CD14-positive monocyte (primary cell): ENCODE measurements around the gene DIAPH2. TPM values are rescaled to one million over a fixed set of nuclear protein-coding genes. Genes with fewer than 3 reads are reported as not detected.

ENCODE experiments used
- DNase-seq, 3 donors: peaks; one replicate each; pipeline ENCODE4 v3.0.0-alpha.2; 2011 to 2022
- H2AFZ ChIP-seq: 2 replicates; pipeline ENCODE4 v1.6.0; 2012; ENCODE audit warnings: mild to moderate bottlenecking, low read depth, low read length, inconsistent platforms; ENCODE audit not compliant: insufficient read depth, poor library complexity, severe bottlenecking
- H3K27ac ChIP-seq, 2 donors: 1 replicate in 1 of 2; 2 replicates in 1 of 2; pipeline ENCODE4 v1.5.1; 2012 to 2013; ENCODE audit warnings: low read length in 2 of 2, control low read depth in 1 of 2, inconsistent platforms in 1 of 2, low read depth in 1 of 2, mild to moderate bottlenecking in 1 of 2
- H3K27me3 ChIP-seq, 2 donors: one replicate each; pipeline versions ENCODE4 v1.6.0 to v1.6.1; 2011 to 2013; ENCODE audit warnings: low read length in 2 of 2; ENCODE audit not compliant: control insufficient read depth in 2 of 2, insufficient read depth in 2 of 2
- H3K36me3 ChIP-seq, 2 donors: replicated peaks in 1 of 2; 1 replicate in 1 of 2; 2 replicates in 1 of 2; pipeline versions ENCODE4 v1.5.1 to v1.6.1; 2012 to 2013; ENCODE audit warnings: low read length in 2 of 2, control low read depth in 1 of 2, inconsistent platforms in 1 of 2, mild to moderate bottlenecking in 1 of 2; ENCODE audit not compliant: insufficient read depth in 2 of 2, control insufficient read depth in 1 of 2
- H3K4me1 ChIP-seq, 2 donors: 1 replicate in 1 of 2; 2 replicates in 1 of 2; pipeline versions ENCODE4 v1.5.1 to v1.6.1; 2012 to 2013; ENCODE audit warnings: low read length in 2 of 2, control low read depth in 1 of 2, inconsistent platforms in 1 of 2, mild to moderate bottlenecking in 1 of 2, moderate library complexity in 1 of 2; ENCODE audit not compliant: insufficient read depth in 2 of 2, control insufficient read depth in 1 of 2
- H3K4me2 ChIP-seq: replicated peaks from 2 replicates; pipeline ENCODE3; 2012; ENCODE audit warnings: low read length, moderate library complexity, mild to moderate bottlenecking; ENCODE audit not compliant: poor library complexity, severe bottlenecking; ENCODE audit errors: extremely low read depth
- H3K4me3 ChIP-seq, 3 experiments: fragments of 200-600 bp in 1 of 3; sonication (generic) in 1 of 3; replicated peaks in 1 of 3; 1 replicate in 2 of 3; 2 replicates in 1 of 3; pipeline ENCODE4 v1.5.1; 2011 to 2013; ENCODE audit warnings: low read length in 3 of 3, mild to moderate bottlenecking in 3 of 3, control low read depth in 2 of 3, low read depth in 2 of 3, inconsistent platforms in 1 of 3, moderate library complexity in 1 of 3
- H3K79me2 ChIP-seq: 2 replicates; pipeline ENCODE4 v1.6.0; 2012; ENCODE audit warnings: mild to moderate bottlenecking, control low read depth, inconsistent platforms, low read length, moderate library complexity; ENCODE audit not compliant: insufficient read depth
- H3K9ac ChIP-seq: 2 replicates; pipeline ENCODE4 v1.6.0; 2017; ENCODE audit warnings: low read length, mild to moderate bottlenecking; ENCODE audit not compliant: insufficient read depth, poor library complexity, severe bottlenecking
- H3K9me3 ChIP-seq, 2 donors: replicated peaks in 1 of 2; 1 replicate in 1 of 2; 2 replicates in 1 of 2; pipeline versions ENCODE4 v1.5.1 to v1.6.1; 2012 to 2013; ENCODE audit warnings: low read length in 2 of 2, control low read depth in 1 of 2; ENCODE audit not compliant: control insufficient read depth in 1 of 2, insufficient read depth in 1 of 2
- H4K20me1 ChIP-seq: 2 replicates; pipeline ENCODE4 v1.6.0; 2012; ENCODE audit warnings: mild to moderate bottlenecking, low read length, control low read depth, moderate library complexity; ENCODE audit not compliant: insufficient read depth
- H3K27ac Mint-ChIP-seq, 7 donors: one replicate each; pipeline ENCODE4 v1.8.0; 2020; ENCODE audit warnings: mild to moderate bottlenecking in 7 of 7, mixed read lengths in 7 of 7, moderate library complexity in 6 of 7, inconsistent platforms in 2 of 7
- H3K27me3 Mint-ChIP-seq, 3 donors: one replicate each; pipeline ENCODE4 v1.8.0; 2021 to 2022; ENCODE audit warnings: low read depth in 3 of 3, mild to moderate bottlenecking in 3 of 3, mixed read lengths in 3 of 3, moderate library complexity in 3 of 3, inconsistent platforms in 1 of 3
- H3K36me3 Mint-ChIP-seq, 2 donors: one replicate each; pipeline ENCODE4 v1.8.0; 2020; ENCODE audit warnings: mixed read lengths in 2 of 2, inconsistent platforms in 1 of 2, mild to moderate bottlenecking in 1 of 2
- H3K4me1 Mint-ChIP-seq: one replicate; pipeline ENCODE4 v1.8.0; 2020; ENCODE audit warnings: mild to moderate bottlenecking, mixed read lengths
- H3K4me3 Mint-ChIP-seq, 2 donors: one replicate each; pipeline ENCODE4 v1.8.0; 2020; ENCODE audit warnings: mild to moderate bottlenecking in 2 of 2, mixed read lengths in 2 of 2, moderate library complexity in 1 of 2
- H3K9me3 Mint-ChIP-seq, 7 donors: one replicate each; pipeline ENCODE4 v1.8.0; 2020 to 2022; ENCODE audit warnings: mixed read lengths in 7 of 7, mild to moderate bottlenecking in 6 of 7, moderate library complexity in 6 of 7, inconsistent platforms in 2 of 7
- CTCF ChIP-seq: fragments of 200-600 bp; IDR thresholded peaks from one replicate; pipeline ENCODE4 v1.8.0; 2022; ENCODE audit warnings: antibody characterized with exemption, mild to moderate bottlenecking
- WGBS: methylation state at CpG from one replicate; pipeline ENCODE4 v1.1.5; 2013; ENCODE audit warnings: missing lambda C conversion rate; ENCODE audit not compliant: insufficient coverage; 5-methylcytosine and 5-hydroxymethylcytosine counted together
- intact Hi-C, 2 donors: fragments of 100-400 bp; cut with micrococcal nuclease; formaldehyde crosslinking; loops; one replicate each; pipeline versions ENCODE4 v1.15.0 to v1.15.1; 2023
- polyA plus RNA-seq, 3 donors: library from polyadenylated mRNA; depleted of rRNA in 1 of 3; unstranded in 2 of 3; stranded (reverse) in 1 of 3; fragments of 300-500 nt in 2 of 3; fragments of >200 nt in 1 of 3; fragmentation: Illumina TruSeq in 2 of 3; gene quantifications; 1 replicate in 2 of 3; 2 replicates in 1 of 3; pipeline ENCODE4 v1.2.3, GENCODE V29; 2012 to 2021

The DIAPH2 gene
- polyA plus RNA-seq, 3 donors, result 9.5 to 20.5 (median 11.4) TPM

GRCh38 chrX:97311066-97311778 lies 626.6 kb downstream of the DIAPH2 start:
- Histone ChIP-seq H3K36me3 (no peaks in the 10 kb centered on the region), H3K27ac (no peak overlapping the region), H3K4me1 (no peaks in the 10 kb centered on the region), H3K79me2 (no peaks in the 10 kb centered on the region), H3K4me3 (no peak overlapping the region), H3K9me3 (no peaks in the 10 kb centered on the region), H4K20me1 (no peaks in the 10 kb centered on the region), H3K9ac (no peak overlapping the region), H3K4me2 (no peak overlapping the region), H2AFZ (no peak overlapping the region), H3K27me3 (no peaks in the 10 kb centered on the region)
- no peak overlapping the region for H3K27ac Mint-ChIP-seq
- WGBS, result 100% methylated on average over 2 of the region's 4 CpGs
- intact Hi-C loops, result no loop called here
- DNase-seq, result no peak
- no peak for TF ChIP-seq CTCF
- no peaks in the 10 kb centered on the region for H3K4me1 Mint-ChIP-seq
- H3K9me3 Mint-ChIP-seq, result peaks cover 0 to 1% (median 0%) of the 10 kb centered on the region in 7 donors
- peaks cover 0 to 6% (median 0%) of the 10 kb centered on the region in 3 donors for H3K27me3 Mint-ChIP-seq
- H3K36me3 Mint-ChIP-seq, result peaks cover 0 to 4% of the 10 kb centered on the region in 2 donors
- H3K4me3 Mint-ChIP-seq, result no peak overlapping the region

GRCh38 chrX:97314345-97314744 lies 629.7 kb downstream of the DIAPH2 start:
- H3K9me3 ChIP-seq, result no peaks in the 10 kb centered on the region
- no CpG with 5 or more reads among the region's 1 CpG for WGBS
- no peaks in the 10 kb centered on the region for H3K79me2 ChIP-seq
- peaks cover 3 to 5% of the 10 kb centered on the region in 2 donors for H3K36me3 Mint-ChIP-seq
- H3K4me1 ChIP-seq, result no peaks in the 10 kb centered on the region
- H3K9me3 Mint-ChIP-seq, result peaks cover 0 to 1% (median 0%) of the 10 kb centered on the region in 7 donors
- no peak for TF ChIP-seq CTCF
- H3K4me2 ChIP-seq, result no peak overlapping the region
- no peaks in the 10 kb centered on the region for H3K27me3 ChIP-seq
- peaks cover 0 to 6% (median 0%) of the 10 kb centered on the region in 3 donors for H3K27me3 Mint-ChIP-seq
- H3K4me3 Mint-ChIP-seq, result no peak overlapping the region
- H3K27ac Mint-ChIP-seq, result no peak overlapping the region
- H3K36me3 ChIP-seq, result no peaks in the 10 kb centered on the region
- no peak overlapping the region for H3K9ac ChIP-seq
- no peaks in the 10 kb centered on the region for H4K20me1 ChIP-seq
- no peak overlapping the region for H2AFZ ChIP-seq
- no peaks in the 10 kb centered on the region for H3K4me1 Mint-ChIP-seq
- H3K4me3 ChIP-seq, result no peak overlapping the region
- no peak for DNase-seq
- H3K27ac ChIP-seq, result no peak overlapping the region
- intact Hi-C loops, result no loop called here
